Right atrium auricular region (tissue), 2 donors: ENCODE measurements around the gene C3. TPM values are rescaled to one million over a fixed set of nuclear protein-coding genes. Genes with fewer than 3 reads are reported as not detected.

Experiments used
- DNase-seq: peaks from one replicate; pipeline ENCODE4 v3.0.0-alpha.2; 2019; ENCODE audit warnings: low spot score
- H3K27ac ChIP-seq, 2 donors: fragments of 200-600 bp; sonication (generic); 1 replicate in 1 of 2; 2 replicates in 1 of 2; pipeline ENCODE4 v1.5.1; 2016 to 2019
- H3K27me3 ChIP-seq, 2 donors: fragments of 200-600 bp; sonication (generic); one replicate each; pipeline versions ENCODE4 v1.5.1 to v1.6.0; 2017 to 2019
- H3K36me3 ChIP-seq: fragments of 200-600 bp; sonication (generic); one replicate; pipeline ENCODE4 v1.5.1; 2016
- H3K4me1 ChIP-seq, 2 donors: fragments of 200-600 bp; sonication (generic); one replicate each; pipeline versions ENCODE4 v1.5.1 to v1.6.0; 2017 to 2019
- H3K4me3 ChIP-seq, 2 donors: fragments of 200-600 bp; sonication (generic); 1 replicate in 1 of 2; 2 replicates in 1 of 2; pipeline ENCODE4 v1.5.1; 2017 to 2019; ENCODE audit warnings: mild to moderate bottlenecking in 1 of 2, moderate library complexity in 1 of 2
- H3K9me3 ChIP-seq, 2 donors: fragments of 200-600 bp; sonication (generic); one replicate each; pipeline ENCODE4 v1.5.1; 2019
- CTCF ChIP-seq, 2 donors: fragments of 200-600 bp; sonication (generic); IDR thresholded peaks; one replicate each; pipeline ENCODE4 v1.5.1; 2019; ENCODE audit warnings: antibody characterized with exemption in 2 of 2
- total RNA-seq, 2 donors: library from RNA; depleted of rRNA; stranded (reverse); fragments of >200 nt; gene quantifications; one replicate each; pipeline ENCODE4 v1.1.0, GENCODE V29; 2016

Gene C3
- total RNA-seq, 2 donors from 2014 or later = 419 to 1,709 TPM

DNA sequence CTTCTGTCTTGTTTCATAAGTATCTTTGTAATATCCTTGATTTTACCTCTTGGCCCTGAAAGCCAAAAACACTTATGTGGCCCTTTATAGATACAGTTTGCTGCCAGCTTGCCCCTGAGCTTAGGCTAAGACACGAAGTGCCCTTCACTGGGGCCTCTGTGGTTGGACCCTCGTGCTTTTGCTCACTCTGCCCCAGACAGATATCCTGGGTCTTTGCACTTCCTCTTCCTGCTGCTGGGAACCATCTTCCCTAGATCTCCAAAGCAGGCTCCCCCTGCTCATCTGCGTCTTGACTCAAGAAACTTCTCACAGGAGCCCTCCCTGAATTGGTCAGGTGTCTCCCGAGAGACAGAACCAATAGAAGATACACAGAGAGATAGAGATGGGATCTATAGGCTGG lies 48.5 kb downstream of the C3 start:
- Histone ChIP-seq H3K4me1 (no peaks in the 10 kb centered on the region), H3K27ac (no peak overlapping the region), H3K36me3 (no peaks in the 10 kb centered on the region), H3K4me3 (no peak overlapping the region), H3K27me3 (no peaks in the 10 kb centered on the region), H3K9me3 (no peaks in the 10 kb centered on the region)
- DNase-seq = no peak
- no peak for TF ChIP-seq CTCF (IDR thresholded peaks at IDR 0.05)

DNA sequence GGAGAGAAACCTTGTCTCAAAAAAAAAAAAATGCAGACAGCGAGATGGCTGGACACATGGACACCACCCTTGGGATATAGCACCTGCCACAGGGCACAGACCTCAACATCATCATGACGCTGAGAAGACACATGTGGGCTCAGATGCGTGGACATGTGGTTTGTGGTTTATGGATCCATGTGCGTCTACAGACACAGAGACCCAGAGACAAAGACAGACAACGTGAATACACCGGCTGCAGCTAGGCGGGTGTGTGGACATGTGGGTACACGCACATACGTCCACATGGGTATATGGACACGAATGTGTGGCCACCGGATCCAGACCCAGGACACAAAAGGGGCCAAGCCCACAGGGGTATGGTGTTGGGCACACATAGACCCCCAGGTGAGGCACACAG lies 51.8 kb downstream of the C3 start:
- TF ChIP-seq CTCF (IDR thresholded peaks at IDR 0.05) = no peak
- no peaks in the 10 kb centered on the region for H3K36me3 ChIP-seq
- no peak overlapping the region for H3K27ac ChIP-seq
- no peak for DNase-seq
- H3K27me3 ChIP-seq = no peaks in the 10 kb centered on the region
- H3K4me1 ChIP-seq = no peaks in the 10 kb centered on the region
- H3K4me3 ChIP-seq = no peak overlapping the region
- no peaks in the 10 kb centered on the region for H3K9me3 ChIP-seq

DNA sequence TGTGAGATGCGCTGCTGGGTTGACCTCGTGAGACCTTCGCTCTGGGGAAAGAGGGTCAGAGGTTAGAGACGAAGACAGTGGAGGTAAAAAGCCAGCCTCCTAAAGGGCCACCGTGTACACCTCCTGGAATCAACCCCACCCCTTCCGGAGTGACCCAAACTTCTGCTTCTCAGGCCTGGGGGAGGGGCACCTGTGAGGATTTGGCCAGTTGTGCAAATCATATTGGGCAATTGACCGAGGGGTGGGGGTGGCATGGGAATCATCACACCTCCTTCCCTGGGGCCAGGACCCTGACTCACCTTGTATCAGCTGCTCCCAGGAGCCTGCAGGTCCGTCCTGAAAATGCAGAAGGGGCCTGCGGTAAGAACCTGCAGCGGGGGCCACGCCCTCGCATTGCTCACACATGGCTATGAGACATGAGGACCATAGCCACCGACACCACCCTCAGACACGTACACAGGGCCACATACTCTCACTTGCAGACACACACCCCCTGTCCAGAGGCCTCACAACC lies 53.3 kb downstream of the C3 start:
- no peak for TF ChIP-seq CTCF (IDR thresholded peaks at IDR 0.05)
- no peaks in the 10 kb centered on the region for H3K27me3 ChIP-seq
- no peak for DNase-seq
- no peak overlapping the region for H3K4me3 ChIP-seq
- H3K9me3 ChIP-seq = no peaks in the 10 kb centered on the region
- H3K27ac ChIP-seq = no peak overlapping the region
- H3K36me3 ChIP-seq = no peaks in the 10 kb centered on the region
- H3K4me1 ChIP-seq = no peaks in the 10 kb centered on the region

DNA sequence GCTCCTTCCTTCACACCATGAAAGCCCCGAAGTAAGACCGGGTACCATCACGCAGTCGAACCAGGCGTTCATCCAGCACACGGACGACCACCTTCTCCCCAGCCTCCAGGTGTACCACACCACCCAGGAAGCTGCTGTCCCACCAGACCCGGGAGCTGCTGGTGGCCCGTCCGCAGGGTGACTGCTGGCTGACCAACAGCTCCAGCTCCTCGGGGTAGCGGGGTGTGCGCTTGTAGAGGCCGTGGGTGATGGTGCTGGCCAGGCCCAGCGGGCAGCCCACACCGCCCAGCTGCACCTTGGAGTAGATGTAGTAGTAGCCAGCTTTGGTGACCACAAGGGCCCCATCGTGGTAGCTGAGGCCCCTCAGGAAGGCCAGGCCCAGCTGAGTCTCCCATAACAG lies 55.5 kb downstream of the C3 start:
- H3K27ac ChIP-seq = no peak overlapping the region

DNA sequence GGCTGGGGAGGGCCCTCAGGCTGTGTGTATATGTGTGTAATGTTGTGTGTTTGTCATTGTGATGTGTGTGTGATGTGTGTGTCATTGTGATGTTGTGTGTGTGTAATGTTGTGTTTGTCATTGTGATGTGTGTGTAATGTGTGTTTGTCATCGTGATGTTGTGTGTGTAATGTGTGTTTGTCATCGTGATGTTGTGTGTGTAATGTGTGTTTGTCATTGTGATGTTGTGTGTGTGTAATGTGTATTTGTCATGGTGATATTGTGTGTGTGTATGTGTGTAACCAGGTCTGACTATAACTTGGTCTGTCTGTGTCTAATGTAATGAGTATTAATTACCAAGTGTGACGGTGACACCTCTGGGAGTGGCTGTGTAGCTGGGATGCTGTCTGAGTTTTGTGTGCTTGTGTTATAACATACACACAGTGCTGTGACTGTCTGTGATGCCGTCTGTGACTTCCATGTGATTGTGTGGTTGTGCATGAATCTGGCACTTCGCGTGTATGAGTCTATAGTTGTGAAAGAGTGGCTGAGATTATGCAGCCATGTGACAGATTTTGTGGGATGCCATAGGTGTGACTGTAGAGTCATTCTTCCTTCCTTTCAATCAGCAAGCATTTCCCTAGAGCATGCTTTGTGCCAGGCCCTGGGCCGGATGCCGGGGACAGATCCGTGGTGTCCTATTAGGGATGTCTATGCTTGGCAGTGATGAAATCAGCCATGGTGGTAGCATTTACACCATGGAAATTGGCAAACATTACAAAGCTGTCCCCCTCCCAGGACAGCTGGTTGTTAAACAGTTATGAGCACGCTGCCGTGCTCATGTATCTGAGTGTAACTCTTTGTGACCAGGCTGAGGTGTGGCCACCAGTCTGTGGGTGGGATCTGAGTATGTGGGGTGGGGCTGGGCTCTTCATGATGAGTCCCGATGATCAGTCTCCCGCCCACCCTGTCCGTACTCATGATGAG lies 56.9 kb downstream of the C3 start:
- peaks cover 0 to 6% of the 10 kb centered on the region in 2 donors for H3K27me3 ChIP-seq
- H3K9me3 ChIP-seq = no peaks in the 10 kb centered on the region
- no peaks in the 10 kb centered on the region for H3K36me3 ChIP-seq
- H3K27ac ChIP-seq = no peak overlapping the region
- no peak overlapping the region for H3K4me3 ChIP-seq
- no peaks in the 10 kb centered on the region for H3K4me1 ChIP-seq
- no peak for DNase-seq
- TF ChIP-seq CTCF (IDR thresholded peaks at IDR 0.05) = no peak

More for the DNA sequence above, 55.5 kb downstream of the C3 start:
- Histone ChIP-seq H3K4me3 (no peak overlapping the region), H3K27me3 (peaks cover 0 to 4% of the 10 kb centered on the region in 2 donors), H3K9me3 (no peaks in the 10 kb centered on the region), H3K36me3 (no peaks in the 10 kb centered on the region), H3K4me1 (no peaks in the 10 kb centered on the region)
- TF ChIP-seq CTCF (IDR thresholded peaks at IDR 0.05) = no peak
- DNase-seq = no peak
